ENCODE results near the gene GRIK2.

Gene GRIK2

DNA sequence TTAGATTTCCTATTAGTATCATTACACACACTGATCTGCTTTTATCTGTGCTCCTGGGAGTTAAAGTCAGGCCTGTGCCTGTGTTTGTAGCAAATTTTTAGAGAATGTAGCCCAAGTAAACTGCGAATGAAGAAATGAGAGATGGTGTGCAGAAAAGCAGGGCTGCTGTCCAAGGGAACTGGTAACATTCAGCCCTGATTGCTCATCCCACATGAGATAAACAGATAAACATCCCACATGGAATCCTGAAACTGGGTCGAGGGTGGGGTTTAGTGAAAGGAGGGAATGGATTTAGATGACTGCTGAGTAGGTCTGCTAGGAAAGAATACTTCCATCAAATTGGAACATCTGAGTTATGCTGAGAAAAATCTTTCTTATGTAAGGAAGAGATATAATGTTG, 69.1 kb downstream of the GRIK2 start:
- peak; percentile 4 for DNase-seq

DNA sequence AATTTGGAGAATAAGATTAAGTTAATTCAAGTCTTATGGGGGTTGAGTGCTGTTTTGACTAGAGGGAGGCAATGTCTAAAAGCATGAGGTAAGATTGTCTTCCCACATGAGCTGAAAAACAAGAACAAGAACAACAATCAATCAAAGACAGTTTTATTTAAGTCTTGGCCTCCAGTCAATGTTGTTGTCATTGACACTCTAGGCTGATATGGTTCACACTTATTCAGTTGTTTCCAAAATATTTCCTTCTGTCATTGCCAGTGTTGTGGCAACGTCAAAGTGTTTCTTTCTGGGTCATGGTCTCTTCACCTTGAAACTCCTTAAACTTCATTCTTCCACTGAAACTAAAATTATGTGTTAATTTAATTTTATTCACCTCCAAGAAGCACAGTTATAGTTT, 72.4 kb downstream of the GRIK2 start:
- DNase-seq, result no peak

DNA sequence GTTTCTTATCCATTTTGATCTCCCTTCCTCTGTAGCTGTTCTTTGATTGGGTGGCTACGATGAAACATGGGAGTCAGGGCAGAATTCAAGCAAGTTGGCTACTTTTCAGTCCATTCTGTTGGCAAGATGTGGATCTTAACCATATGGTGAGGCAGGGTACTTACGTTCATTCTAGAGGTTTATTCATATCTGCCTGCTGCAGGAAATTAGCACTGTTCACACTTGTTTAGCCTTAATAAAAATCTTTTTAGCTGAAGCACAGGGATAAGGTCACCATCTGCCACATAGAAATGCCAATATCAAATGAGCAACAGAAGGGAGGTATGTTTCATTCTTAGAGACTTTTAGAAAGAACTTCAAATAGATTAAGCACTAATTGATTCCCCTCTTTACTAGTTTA, 83.9 kb downstream of the GRIK2 start:
- DNase-seq, result no peak

DNA sequence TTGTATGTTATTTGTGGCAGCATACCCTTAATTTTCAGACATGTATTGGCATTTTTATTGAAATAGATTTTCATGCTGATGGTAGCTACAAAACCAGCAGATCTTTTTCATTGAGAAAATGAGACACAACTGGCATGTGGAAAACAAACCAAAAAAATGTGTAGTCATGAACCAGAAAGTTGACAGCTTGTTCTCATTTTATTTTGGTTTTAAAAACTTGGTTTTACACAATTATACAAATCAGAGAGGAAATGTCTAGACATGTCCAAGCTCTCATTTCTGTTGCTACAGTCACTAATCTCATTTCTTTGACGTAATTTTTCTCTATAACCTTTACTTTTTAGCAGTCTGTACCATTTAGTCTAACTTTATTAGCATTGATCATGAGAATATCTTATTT, 85.4 kb downstream of the GRIK2 start:
- no peak for DNase-seq

DNA sequence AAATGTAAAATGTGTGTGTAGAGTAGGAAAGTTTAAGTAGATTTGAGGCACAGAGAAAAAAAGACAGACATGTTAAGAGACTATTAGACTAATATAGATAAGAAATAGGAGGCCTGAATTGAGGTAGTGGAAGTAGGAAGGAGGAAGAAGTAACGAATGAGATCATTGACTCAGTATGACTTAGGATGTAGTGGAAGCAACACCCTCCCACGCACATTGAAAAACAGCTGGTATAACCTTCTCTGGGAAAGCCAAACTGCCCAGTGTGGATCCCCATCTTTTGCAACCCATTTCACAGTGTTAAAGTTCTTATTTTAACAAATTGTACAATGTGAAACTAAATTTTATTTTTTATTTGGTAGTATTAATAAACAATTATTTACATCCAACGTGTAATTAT, 89.1 kb downstream of the GRIK2 start:
- no peak for DNase-seq

DNA sequence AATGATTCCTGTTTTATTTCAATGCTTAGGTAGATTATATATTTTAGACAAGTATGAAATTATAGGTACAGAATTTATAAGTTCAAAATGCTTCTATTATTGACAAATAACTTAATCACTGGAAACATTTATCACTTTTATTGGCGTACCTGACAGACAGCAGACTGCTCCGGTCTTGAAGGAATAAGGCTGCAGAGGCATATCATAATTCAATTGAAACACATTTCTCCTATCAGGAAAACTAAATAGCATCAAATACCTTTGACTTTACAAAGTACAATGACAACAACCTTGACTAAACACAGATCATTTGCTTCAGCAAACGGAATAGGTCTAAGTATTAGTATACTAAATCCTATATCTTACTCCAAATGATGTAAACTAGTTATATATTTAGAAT, 91.3 kb downstream of the GRIK2 start:
- no peak for DNase-seq

DNA sequence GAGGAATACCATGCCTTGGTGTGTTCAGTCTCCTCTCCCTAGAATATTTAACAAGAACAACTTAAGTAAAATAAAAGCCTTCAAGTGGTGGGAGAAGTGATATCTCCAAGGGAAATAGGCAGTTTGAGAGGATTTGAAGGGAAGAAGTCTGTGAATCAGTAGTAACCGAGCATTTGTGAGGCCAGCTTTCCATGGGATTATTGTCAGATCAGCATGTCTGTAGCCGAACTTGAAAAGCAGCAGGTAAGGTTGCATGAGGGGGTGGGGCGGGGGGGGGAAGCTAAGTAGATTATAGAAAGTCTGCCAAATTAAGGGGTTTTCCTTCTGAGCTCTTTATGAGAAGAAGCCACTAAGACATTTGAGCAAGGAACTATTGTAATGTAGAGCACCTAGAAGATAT, 92.6 kb downstream of the GRIK2 start:
- DNase-seq, result no peak

DNA sequence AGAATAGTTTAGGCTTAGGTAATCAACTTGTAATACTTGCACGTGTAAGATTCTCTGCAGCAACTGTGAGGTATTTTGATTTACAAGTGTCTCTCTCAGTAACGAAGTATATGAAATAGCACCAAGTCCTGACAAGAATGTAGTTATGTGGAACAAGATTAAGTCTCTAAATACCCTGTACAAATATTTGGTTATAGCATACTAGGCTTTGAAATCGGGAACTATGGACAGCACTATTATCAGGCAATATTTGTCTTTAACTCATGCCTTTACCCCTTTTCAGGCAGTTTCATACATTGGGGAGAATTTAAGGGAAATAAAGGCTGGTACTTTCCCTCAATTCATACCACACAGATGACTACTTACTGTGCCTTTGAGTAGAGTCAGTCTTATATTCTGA, 93.2 kb downstream of the GRIK2 start:
- no peak for DNase-seq

DNA sequence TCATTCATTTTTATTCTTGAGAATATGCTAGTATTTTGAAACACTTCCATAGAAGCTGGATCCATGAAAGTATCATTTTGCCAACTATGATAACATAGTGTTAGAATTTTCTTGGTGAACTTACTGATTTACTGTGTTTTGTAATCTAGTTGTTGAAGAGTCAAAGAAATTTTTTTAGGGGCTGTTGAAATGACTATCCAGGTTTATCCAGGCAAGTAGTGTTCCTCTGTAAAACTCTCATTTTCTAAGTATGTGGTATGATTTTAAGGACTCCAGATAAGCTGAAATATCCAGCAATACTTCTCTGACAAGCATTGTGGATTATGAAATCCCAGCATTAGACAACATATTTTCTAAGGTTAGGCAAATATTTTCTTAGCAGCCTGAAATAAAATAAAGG, 95.9 kb downstream of the GRIK2 start:
- DNase-seq, result no peak

DNA sequence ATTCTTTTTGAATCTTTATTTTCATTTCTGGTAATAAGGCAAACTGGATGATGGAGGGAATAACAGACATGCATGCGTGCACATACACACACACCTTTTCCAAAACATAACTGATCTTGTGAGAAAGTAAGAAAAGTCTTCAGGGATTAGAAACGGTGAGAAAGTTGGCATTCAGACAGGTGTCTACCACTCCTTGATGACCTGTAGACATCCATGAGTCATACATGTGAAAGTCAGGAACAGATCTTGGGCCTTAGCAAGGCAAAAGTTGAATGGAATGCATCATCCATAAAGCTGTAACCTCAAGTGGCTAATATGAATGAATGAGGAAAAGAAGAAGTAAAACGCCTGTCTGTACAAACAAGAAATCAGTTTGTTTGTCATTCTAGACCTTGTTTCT, 97.3 kb downstream of the GRIK2 start:
- no peak for DNase-seq

DNA sequence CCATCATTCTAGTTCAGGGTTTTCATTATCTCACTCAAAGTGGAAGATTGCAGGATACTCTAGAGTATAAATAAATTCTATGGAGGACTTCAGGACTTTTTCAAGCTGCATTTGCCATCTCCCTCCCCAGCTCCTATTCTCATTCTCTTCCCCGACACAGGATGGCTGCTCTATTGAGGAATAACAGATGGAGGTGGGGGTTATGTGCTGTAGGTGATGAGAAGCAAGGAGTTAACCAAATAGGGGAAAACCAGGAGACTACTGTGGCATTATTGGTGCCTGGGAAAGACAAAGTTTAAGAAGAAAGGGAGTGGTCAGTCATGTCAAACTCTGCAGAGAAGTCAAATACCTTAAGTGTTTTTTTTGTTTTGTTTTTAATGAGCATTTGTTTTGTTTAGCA, 109.3 kb downstream of the GRIK2 start:
- DNase-seq, result no peak

DNA sequence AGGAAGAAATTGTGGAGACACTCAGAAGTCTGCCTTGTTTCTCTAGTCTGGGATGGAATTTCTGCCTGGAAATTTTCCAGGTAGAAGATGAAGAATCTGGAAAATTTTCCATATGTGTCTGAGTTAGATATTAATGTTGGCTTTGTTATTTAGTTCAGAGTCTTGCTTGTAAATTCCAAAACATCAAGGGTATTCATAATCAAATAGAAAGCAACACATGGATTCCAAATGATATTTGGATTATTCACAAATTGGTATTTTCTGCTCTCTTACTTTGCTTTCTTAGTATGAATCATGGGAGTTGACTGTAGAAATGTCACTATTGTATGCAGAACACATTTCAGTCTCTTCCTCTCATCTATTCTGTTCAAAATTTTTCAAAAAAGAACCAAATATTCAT, 116.0 kb downstream of the GRIK2 start:
- peak; percentile 15 for DNase-seq

DNA sequence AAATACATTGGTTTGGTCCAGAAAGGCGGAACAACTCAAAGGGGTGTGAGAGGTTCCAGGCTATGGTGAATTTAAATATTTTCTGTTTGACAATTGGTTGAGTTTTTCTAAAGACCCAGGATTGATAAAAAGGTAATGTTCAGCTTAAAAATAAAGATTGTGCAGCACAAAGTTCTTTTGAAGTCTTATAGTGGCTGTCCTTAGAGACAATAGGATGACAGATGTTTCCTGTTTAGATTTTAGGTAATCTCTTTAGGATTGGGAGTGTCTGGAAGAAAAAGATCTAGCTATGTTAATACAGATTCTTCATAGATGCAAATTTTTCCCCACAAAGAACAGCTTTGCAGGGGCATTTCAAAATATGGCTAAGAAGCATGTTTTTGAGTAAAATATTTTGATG, 119.7 kb downstream of the GRIK2 start:
- DNase-seq, result no peak

DNA sequence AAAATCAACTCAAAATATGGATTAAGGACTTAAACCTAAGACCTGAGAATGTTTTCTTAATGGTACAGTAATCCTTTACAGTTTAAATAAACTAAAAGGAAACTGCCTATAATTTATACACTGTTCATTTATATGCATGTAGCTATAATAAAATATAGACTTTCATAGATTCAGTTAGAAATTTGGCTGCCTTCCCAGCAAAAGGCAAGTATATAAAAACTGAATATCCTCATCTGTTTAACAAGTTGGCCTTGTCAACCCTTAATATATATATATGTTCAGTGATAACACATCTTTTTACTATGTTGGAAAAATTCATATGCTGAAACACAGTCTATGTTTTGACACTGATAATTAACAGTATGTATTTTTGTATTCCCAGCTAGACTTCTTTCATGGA, 123.1 kb downstream of the GRIK2 start:
- no peak for DNase-seq

DNA sequence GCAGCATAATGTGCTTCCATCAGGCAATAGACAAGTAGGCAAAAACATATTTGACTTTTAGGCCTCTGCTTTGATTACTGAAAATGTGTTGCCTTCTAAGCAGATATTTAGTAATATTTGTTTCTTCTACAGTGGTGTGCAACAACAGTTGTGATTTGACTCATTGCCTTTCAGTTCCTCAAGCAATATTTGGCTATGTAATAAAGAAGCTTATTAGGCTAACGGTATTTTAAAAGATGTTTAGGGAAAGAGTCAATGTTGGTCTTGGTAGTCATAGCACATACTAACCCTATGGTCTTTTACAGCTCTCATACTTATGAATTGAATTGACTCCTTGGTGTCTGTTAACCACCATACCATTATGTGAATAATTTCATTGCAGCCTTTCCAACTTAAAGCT, 124.1 kb downstream of the GRIK2 start:
- DNase-seq, result no peak

DNA sequence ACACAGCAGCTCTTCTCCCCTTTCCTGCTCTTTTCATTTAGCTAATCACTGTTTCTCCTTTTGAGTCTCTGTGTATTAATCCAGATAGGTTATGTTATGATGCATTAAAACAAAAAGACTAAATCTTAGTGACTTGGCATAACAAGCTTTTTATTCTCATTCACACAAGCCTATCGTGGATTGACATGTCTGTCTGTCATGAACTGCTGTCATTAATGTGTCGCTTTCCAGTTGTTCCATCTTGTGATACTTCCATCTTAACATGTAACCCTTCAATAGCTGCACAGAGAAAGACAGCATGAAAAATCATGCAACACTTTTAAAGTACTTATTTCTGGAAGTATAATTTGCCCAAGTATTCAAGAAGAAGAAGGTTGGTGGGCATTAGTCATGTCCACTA, 128.7 kb downstream of the GRIK2 start:
- no peak for DNase-seq

DNA sequence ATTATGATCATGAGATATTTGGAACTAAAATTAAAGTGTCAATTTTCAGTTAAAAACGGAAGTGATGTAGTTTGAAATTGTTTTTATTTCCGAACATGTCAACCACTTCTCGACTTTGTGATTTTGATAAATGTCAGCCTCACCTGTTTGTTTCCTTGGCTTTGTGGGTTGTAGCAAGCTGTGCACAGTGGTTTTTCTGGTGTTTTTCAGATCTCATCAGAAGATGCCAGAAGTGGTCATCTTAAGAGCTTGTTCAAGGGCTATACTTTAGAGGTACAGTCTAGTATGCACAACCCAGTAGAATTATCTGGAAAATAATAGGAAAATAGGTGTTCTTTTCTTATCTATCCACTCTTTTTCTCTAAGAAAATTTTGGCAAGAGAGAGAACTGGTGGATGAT, 134.0 kb downstream of the GRIK2 start:
- no peak for DNase-seq

DNA sequence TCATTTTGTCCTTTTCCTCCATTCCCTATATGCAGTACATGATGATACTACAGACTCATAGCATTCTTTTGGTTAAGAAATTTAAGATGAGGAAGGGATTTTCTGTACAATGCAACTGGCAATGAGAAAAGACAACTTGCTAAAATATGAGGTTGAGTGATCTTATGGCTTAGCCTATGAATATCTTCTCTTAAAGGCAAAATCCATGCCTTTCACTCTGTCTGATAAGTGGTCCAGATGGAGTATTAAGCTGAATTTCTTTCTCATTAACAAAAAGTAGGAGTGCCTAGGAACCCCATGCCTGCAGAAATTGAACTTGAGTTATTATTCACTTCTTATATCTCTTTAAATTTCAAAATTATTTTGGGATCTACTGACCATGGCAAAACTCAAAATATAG, 135.3 kb downstream of the GRIK2 start:
- no peak for DNase-seq

DNA sequence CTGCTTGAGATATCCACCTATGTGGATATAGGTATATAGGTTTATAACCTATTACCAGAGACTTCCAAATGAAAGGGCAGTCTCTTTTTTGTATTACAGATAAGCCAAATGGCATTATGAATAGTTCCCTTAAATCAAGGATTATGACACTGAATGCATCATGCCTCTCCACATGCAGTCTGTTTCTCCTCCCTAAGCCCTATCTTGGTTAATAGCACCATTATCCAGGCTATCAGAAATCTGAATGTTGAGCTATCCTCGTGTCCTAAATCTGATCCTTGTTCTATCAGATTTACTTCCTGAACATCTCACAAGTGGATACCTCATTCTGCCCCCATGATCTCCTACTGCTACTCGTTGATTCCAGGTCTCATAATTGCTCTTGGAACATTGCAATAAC, 138.0 kb downstream of the GRIK2 start:
- no peak for DNase-seq

DNA sequence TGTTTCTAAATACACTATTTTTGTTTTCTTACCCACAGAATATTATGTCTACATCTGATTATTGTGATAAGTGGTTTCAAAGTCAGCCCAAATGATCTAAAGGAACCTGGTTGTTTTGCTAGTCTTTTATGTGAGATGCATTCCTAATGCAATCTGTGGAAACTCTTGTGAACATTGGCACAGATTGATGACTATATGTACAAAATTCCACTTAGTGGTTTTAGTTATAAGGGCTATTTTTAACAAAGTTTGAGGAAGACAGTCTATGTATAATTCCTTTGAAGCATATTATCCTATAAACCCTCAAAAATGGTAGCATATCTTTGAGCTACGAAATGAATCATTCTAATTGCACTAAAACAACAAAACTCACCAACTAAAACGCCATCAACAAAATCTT, 140.9 kb downstream of the GRIK2 start:
- peak; percentile 65 for DNase-seq

DNA sequence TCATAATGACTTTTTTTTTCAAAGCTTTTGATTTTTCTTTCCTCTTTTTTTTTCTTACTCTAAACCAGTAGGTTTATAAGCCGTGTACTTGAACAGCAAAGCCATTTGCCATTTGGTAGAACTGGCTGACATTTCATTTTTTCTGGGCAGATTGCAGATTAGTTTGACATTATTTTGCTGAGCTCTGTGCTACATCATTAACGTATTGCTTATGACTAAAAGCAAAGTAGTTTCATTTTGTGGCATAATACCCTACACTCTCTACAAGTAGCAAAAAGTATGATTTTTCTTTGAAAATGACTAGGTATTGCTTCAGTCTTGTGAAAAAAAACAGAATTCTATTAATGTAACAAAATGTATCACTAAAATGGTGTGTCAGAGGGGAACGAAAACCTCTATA, 141.3 kb downstream of the GRIK2 start:
- no peak for DNase-seq

DNA sequence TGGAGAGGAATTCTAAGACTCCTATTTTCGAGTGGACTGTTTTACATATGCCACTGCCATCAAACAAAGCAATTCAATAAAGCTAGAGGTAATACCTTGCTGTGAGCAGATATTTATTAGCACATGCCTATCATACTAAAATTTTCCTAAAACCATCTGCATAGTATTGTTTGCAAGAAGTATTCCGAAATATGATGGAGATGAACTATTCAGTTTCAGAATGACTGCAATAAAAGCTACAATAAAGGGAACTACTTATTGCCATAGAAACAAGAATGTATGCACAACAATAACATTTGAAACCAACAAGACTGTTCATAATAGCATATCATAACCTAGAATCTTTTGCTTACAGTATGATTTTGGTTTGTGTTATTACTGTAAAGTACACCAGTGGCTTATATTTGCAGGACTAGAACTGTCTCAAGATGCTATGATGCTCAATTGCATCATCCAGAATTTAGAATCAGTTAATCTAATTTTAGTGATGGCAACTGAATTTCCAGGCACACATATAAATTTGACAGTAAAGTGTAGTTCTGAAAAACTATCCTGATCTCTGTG, 144.3 kb downstream of the GRIK2 start:
- peak; percentile 6 for DNase-seq

DNA sequence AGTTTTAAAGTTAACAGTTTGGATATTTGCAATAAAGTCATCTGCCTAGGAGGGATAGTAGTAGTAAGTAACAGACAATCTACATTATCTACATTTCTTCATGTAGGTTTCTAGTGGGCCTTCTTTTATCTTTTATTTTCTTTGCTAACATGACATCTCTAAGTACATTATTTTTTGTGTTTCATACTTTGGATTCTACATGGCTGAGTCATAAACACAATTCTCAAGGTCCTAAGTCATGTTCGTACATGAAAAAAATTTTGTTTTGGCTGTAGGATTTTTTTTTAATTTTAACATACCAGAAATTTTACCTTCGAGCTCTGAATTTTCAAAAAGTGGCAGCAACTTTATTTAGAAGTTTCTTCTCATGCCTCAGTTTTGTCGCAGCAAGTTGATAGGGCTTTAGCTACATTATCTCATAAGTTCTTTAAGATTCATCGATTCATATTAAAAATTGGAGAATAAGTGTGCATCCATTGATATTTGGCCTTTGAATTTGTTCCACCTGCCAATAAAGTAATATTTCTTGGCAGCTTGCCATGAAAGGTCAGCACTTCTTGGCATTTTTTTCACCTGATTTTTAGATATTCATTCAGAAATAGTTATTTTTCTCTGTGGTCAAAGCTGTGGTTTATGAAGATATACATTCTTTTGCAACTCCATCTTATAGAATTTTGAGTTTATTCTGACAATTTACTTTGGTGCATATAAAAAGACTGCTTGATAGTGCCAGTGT, 146.2 kb downstream of the GRIK2 start:
- peak; percentile 66 for DNase-seq

DNA sequence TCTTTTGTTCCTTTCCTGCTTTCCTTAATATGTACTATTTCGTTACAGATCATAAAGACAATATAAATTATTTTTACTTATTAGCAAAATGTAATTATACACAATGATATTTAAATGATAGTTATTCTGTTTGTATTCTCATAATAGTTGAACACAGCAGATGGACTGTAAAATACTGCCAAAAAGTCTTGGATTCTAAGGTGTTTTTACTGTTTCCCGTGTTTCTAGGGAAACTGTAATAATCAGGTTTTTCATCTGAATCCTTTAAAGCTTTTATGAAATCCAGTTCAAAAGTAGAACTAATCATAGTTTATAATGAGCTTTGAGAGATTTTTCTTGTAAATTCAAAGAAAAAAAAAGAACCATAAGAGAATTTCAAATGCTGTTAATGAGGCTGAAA, 148.4 kb downstream of the GRIK2 start:
- no peak for DNase-seq

DNA sequence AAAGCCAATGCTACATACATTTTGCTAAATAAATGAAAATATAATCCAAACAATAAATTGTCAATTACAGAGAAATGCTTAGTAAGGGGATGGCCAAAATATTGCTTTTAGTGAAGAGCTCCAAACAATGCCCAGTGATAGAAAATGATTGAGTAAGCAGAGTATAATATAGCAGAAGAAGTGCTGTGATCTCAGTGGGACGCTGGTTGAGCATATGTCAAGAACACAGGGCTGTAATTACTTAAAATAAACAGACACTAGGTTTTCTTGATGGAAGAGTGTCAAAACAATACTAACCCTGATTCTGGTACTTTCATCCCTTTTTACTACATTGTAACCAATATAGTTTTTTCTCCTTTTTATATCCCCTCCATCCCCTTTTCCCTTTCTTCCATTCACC, 150.3 kb downstream of the GRIK2 start:
- DNase-seq, result no peak

All from fibroblast of skin of right quadriceps (primary cell).